CMK (cell line): ENCODE measurements around the gene RNF34.

ENCODE experiments used
- DNase-seq: peaks from one replicate; pipeline ENCODE4 v3.0.0-alpha.2; 2010; ENCODE audit warnings: low read depth

Gene RNF34

DNA sequence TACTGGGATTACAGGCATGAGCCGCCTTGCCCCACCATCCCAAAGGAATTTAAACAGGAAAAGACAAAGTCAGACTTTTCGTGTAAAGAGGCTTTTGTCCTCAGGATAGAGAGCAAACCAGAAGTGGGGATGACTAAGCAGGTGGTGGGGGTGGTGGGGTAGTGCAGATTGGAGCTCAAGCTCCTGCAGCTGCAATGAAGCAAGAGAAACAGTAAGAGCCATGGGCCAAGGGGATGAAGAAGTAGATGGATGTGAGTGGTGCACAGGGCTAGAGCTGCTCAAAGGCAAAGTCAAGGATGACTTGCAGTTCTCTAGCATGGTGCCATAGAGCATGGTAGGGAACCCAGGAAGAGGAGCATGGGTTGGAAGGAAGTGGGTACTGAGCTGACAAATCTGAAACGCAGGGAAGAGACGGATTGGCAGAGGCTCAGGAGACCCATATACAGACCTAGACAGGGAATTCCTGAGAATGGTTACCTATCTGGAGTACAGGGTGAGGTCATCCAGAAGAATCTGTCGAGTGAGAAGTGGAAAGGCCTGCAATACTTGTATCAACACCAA lies 11.4 kb upstream of the RNF34 start:
- DNase-seq: no peak

DNA sequence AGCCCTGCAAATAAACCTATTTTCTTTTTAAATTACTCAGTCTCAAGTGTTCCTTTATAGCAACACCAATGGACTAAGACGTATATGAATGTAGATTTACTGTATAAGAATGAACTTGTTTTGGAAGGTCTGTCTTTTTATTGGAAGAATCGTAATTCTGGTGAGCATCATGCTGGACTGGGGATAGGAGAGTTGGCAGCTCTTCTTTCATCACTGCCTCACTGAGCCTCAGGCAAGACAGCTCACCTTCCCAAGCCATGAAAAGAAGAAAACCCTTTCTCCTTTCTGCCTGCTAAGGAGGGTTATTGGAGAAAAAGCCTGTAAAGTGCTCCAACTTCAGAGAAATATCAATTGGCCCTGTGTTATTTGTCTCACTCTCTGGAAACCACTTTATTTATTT lies 9.1 kb upstream of the RNF34 start:
- DNase-seq: no peak

DNA sequence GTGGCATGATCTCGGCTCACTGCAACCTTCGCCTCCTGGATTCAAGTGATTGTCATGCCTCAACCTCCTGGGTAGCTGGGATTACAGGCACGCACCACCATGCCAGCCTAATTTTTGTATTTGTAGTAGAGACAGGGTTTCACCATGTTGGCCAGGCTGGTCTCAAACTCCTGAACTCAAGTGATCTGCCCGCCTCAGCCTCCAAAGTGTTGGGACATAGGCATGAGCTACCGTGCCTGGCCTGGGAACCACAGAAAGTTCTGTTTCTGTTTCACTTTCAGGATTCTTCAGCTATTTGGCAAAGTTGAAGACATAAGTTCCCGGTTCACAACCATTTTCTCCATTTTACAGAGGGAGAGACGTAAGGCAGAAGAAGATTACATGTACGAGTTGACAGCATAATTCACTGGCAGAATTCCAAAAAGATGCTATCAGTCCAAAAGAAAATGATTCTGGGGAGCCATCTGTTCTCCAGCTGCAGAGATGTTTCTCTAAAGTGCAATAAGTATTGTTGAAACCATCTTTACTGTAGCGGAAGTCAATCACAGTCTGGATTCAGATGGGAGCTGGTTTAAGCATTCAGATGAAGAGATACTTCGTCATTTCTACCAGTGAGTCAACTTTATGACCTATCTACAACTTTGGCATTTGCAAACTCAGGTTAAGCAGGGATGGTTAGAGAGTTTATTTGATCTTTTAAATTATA lies 8.1 kb upstream of the RNF34 start:
- DNase-seq: peak; percentile 21

DNA sequence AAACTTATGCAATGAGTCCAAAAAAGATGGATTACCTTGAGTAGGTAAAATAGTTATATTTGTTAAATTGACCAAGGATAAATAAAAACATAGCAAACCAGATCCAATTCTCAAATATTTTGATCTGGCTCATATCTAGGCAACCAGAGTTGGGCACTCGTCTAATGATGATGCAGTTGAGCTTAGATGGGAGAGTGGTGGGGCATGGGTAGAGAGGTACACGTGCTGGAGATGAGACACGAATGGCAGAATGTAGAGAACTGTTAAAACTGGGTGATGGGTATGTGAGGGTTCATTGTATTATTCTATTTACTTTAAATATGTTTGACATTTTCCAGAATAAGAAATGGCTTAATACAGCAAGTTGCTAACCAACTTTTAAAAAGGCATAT lies 7.6 kb upstream of the RNF34 start:
- no peak for DNase-seq

DNA sequence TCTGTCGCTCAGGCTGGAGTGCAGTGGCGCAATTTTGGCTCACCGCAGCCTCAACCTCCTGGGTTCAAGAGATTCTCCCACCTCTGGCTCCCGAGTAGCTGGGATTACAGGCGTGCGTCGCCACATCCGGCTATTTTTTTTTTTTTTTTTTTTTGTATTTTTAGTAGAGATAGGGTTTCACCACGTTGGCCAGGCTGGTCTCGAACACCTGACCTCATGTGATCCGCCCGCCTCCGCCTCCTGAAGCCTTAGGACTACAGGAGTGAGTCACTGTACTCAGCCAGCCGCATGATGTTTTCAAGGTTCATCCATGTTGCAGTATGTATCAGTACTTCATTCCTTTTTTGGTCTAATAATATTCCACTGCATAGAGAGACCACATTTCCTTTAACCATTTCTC lies 2.4 kb upstream of the RNF34 start:
- no peak for DNase-seq

DNA sequence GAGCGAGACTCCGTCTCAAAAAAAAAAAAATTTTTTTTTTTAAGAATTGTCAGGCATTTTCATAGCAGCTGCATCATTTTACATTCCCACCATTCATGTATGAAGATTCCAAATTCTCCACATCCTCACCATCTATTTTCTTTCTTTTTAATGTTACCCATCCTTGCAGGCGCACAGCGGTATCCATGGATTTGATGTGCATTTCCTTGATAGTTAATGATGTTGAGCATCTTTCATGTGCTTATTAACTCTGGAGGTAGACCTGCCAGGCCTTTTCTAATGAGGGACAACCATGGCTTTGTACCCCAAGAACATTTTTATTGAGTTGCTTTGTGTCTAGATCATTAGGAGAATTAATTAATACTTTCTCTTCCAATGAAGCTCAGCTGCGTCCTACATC lies 1.6 kb upstream of the RNF34 start:
- DNase-seq: no peak

DNA sequence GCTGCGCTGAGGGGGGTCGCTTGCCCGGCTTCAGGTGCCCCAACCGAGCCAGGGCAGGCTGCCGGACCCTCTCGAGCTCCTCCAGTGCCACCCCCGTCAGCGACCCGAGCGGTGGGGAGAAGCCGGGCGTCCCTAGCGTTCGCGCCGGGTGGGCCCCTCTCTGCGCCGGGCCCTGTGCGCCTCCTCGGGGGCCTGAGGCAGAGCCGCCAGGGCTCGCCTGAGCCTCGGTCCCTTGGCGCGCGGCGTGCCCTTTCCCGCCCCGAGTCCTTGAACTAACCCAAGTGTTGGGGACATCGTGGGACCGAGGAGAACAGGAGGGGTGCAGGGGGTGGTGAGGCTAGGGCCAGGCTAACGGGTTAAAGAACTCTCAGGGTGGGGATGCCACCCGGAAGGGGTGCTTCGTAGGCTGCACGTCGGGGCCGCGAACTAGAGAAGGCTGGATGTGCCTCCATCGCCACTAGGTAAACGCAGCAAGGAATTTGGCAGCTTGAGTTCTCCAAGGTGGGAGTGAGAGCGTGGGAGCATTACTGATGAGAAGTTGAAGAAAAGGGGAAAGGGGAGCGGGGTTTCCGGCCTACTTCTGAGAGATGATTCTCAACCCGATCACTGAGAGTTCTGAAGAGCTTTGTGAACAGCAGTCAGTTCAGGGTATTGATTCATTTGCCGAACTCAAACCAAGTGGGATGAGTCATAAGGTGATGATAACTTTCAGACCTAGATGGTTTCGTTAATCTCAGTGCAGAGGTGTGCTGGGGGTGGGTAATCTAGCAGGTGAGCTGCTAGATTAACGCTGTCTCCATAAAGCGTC lies 618 bp downstream of the RNF34 start:
- DNase-seq: no peak

DNA sequence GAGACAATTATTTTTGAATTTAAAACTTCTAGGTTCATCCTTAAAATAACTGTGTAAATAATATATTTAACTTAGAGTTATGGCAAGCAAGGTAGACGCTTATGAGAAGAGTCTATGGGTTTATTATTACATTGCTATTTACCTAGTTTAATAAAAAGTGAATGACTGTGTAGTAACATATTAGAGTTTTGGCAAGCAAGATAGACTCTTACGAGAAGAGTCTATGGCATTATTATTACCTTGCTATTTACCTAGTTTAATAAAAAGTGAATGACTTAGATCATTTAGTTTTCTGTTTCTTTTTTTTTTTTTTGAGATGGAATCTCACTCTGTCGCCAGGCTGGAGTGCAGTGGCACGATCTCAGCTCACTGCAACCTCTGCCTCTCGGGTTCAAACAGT lies 3.8 kb downstream of the RNF34 start:
- DNase-seq: no peak

DNA sequence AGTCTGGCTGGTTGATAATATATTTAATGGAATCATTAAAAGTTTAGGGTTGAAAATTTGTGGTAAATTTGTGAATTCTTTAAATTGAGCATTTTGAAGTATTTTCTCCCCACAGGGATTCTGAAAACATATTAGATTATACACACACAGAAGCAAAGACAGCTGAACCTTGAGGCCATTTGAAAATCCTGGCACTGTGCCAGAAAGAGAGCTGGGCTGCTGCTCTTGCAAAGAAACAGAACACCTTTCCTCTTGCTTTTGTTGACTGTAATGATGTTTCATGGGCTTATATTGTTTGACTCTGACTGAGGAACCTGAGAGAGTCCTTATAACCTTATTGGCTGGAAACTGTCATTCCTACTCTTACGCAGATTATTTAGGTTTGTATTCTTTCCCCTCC lies 4.8 kb downstream of the RNF34 start:
- no peak for DNase-seq

DNA sequence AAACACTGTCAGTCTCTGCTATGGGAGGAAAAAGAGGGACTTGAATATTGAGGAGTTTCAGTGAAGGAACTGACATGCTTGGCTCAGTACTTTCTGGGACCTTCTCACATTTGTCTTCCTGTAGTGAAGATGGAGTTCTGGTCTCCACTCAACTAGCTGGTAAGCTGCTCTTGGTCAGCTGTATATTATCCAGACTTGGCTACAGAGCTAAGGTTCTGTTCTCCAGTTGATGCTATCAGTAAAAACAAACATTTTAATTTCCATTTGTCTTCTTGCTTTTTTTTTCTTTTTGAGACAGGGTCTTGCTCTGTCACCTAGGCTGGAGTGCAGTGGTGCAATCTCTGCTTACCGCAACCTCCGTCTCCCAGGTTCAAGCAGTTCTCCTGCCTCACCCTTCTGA lies 5.3 kb downstream of the RNF34 start:
- DNase-seq: no peak

DNA sequence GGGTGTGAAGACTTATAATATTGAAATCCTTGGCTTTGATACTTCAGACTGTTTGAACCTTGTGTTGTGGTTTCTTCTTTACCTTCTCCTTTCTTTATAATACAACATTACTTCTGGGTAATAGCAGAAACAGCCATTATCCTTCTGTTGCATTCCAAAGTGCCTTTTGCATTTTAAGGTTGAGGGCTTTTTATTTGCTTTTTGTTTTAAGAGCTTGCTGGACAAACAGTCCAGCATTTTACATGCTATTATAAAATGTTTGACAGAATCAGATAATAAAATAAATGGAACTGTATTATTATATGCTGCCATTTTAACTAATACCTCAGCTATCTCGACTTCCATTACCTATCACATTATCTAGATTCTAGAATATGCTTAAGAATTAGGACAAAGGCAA lies 14.0 kb downstream of the RNF34 start:
- no peak for DNase-seq

DNA sequence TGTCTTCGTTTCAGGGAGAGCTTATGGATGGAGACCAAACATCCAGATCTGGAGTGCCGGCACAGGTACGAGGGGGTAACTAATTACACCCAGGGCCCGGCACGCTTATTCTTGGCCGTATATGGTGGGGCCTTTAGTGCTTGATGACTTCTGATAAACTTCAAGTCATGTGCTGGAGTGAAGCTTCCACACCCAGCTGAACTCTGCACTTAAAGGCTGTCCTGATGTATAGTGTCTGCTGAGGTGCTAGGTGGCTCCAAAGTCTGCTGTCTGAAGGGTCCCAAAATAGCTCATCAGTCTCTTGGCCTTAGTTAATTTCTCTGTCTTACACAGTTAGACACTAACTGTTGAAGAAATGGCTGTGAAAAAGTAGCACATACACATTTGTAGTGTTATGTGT lies 17.9 kb downstream of the RNF34 start:
- no peak for DNase-seq

DNA sequence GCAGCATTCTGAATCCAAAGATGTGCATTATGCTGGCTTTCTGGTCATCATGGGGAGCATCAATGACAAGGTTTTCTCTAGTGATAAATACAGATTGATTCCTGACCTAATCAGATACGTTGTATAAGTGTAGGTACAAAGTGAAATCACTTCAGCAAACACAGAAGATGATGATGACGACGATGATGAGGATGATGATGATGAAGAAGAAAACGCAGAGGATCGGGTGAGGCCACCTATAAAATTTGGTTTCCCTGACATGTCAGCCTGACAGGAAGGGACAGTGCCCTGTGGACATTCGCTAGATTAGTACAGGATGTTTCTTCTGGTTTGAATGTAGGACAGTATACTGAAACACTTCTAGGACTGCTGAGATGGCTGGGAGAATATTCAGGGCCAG lies 20.2 kb downstream of the RNF34 start:
- no peak for DNase-seq

DNA sequence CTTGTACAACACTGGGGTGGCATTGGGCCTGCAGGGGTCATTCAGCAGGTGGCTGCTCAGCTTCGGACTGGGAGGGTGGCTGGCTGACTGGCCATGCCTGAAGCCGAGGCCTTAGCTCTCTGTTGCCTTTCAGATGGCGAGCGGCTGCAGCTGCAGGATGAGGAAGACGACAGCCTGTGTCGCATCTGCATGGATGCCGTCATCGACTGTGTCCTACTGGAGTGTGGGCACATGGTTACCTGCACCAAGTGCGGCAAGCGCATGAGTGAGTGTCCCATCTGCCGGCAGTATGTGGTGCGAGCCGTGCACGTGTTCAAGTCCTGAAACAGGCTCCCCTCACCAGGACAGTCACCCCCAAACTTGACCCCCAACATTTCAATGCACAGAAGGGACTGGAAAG lies 23.3 kb downstream of the RNF34 start:
- DNase-seq: no peak

DNA sequence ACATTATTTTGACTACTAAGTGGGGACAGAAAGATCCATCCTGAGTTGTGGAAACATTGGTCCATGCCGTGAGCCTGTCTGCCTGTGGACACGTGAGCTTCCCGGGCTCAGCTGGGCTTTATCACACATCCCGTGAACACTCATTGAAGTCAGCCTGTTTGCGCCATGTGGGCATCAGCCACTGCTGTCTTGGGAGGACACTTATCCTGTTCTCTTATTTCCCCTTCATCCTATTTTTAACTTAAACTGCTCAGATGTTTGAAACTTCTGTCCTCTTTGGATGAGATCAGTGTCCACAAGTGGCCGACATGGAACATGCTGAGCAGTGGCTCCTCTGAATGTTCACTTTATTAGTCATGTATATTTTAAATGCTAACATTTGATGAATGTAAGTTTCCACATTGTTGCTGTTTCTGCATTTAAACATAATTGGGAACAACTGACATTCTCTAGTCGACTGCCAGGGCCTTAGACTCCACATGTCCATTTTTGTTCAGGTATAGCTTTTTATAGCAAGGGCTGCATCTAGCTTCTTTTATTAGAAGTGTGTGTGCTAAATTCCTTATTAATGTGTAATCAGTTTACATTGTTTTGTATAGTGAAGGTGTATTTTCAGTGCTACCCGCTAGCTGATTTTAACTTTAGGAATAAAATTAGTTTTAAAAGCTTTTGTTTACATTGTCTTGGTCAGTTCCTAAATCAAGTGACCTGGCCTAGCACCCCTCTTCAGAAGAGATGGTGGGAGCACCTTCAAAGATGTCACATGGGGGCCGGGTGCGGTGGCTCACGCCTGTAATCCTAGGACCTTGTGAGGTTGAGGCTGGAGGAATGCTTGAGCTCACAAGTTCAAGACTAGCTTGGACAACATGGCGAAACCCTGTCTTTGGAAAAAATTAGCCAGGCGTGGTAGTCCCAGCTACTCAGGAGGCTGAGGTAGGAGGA lies 24.0 kb downstream of the RNF34 start:
- DNase-seq: no peak

DNA sequence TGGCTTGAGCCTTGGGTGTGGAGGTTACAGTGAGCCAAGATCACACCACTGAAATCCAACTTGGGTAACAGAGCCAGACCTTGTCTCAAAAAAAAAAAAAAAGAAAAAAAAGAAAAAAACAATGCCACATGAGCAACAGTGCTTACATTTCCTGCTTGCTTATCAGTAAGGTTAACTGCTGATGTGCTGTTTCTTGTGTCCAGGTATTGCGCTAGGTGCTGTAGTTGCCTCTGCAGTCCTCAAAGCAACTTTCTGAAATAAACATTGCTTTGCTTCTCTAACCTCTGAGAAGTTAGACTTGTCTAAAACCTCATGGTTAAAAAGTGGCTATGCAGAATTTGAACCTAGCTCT lies 24.7 kb downstream of the RNF34 start:
- no peak for DNase-seq

DNA sequence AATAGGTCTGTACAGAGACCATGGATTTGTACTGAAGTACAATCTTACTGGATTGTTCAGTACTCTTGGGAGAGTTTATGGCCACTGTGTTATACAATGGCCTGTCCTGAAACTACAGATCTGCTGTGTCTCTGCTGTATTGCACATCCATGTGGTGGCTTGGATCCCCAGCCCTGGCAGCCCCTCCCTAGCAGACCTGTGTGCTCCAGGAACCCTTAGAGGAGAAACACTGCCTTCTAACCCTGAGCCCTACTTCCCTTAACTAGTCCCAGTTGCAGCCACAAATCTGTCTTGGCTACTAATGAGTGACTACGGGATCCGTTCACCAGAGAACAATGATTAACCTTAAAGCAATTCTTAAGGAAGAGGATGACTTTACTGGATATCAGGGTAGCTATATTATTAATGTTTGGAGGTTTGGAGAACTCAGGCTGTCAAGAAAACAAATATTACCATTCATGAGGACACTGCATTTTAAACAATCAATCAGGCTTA lies 27.7 kb downstream of the RNF34 start:
- DNase-seq: no peak

DNA sequence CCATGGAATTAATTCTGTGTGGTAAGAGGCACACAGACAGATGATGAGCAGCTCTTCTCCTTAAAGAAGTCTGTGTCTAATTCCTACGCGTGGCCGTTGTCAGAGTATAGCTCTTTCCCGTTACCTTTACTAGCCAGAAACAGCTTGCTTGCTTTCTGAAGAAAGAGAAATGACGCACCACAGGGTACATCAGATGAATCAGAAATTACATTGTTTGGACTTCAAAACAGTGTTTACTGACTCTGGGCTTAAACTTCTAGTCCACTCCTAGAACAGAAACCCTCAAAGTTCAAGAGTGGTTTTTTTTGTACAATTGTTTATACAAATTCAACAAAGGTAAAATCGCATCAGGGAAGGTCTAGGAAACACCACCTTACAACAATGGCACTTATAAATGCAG lies 29.0 kb downstream of the RNF34 start:
- DNase-seq: no peak

DNA sequence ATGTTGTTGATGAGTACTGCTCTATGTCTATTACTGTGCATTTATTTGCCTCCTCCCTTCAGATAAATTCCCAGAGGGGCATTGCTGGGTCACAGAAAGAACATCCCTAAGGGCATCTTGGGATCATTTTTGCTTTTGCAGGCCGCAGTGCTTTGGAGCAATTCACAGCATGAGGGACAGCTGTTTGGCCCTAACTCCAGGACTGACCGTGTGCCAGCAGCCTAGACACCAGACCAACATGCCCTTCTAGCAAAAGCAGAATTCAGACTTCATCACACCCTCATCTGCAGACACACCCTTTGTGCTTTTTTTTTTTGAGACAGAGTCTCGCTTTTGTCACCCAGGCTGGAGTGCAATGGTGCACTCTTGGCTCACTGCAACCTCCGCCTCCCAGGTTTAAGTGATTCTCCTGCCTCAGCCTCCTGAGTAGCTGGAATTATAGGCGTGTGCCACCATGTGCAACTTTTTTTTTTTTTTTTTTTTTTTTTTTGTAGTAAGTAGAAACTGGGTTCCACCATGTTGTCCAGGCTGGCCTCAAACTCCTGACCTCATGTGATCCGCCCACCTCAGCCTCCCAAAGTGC lies 31.0 kb downstream of the RNF34 start:
- DNase-seq: no peak

DNA sequence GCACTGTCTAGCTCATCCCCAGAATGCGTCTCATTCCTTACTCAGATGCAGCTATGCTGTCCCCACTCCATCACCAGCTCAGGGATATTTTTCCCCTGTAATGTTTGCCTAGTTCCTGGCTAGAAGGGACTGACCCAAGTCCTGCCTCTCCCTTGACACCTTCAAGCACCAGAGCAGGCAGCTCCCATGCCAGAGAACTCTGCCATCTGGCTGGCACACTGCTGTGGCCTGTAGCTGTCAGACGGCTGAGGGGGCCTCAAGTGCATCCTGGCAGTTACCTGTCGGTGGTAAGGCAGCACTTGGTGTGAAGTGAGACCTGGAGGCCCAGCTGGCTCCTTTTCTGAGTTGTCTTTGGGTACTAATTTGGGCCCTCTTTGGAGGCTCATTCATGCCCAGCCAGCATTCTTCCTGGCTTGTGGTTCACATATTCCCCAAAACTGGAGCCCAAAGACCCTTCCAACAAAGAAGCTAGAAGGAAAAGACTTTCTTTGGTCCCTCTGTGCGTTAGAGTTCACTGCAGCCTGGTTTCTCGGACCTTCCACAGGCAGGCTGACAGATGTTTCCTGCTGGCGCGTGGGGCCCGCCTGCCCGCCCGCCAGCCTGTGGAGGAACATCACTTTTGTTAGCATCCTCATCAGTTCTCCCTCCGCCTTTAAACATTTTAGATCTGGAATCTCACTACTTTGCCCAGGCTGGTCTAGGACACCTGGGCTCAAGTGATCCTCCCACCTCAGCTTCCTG lies 33.0 kb downstream of the RNF34 start:
- DNase-seq: no peak

DNA sequence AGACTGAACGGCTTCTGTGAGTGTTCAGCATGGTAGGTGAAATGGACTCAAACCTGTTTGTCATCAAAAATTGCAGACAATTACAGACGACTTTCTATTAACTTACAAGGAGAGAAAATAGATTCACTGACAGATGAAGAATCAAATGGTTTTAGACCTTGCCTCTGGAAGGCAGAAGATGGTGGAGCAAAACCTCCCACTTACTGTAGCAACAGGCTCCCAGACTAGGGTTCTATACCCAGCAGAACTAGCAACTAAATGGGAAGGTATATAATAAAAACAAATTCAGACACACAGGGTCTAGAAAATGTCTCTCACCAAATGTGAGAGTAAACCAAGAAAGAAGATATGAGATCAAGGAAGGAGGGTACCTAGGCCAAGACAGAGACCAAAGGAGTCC lies 36.8 kb downstream of the RNF34 start:
- no peak for DNase-seq
